ENCODE data around the gene RACK1. TPM values are rescaled to one million over a fixed set of nuclear protein-coding genes. Genes with fewer than 3 reads are reported as not detected.
A peak's percentile ranks its signal among the peaks of the same experiment; 100 is the strongest.
"Not testable (repeated sequence)": the region's sequence is repeated elsewhere in the genome, so short reads cannot be mapped to it uniquely, and the experiment has no call there.

RACK1 gene
- total RNA-seq, 2 donors from 2014 or later = 3,606 to 3,662 TPM

- H3K36me3 Mint-ChIP-seq (ENCODE audit: insufficient read depth in 2 of 2); H3K27ac Mint-ChIP-seq; H3K27me3 Mint-ChIP-seq (ENCODE audit: low read depth); H3K4me1 Mint-ChIP-seq (ENCODE audit: low read depth); H3K9me3 Mint-ChIP-seq; DNase-seq; H3K4me3 Mint-ChIP-seq; ATAC-seq (replicated peaks in 1 of 2): not testable (repeated sequence)
Observed at GRCh38 chr5:181267907-181268306, 24.2 kb upstream of the RACK1 start.

- not testable (repeated sequence) for DNase-seq; H3K36me3 Mint-ChIP-seq (ENCODE audit: insufficient read depth in 2 of 2); H3K27me3 Mint-ChIP-seq (ENCODE audit: low read depth); ATAC-seq (replicated peaks in 1 of 2); H3K4me3 Mint-ChIP-seq; H3K27ac Mint-ChIP-seq; H3K9me3 Mint-ChIP-seq; H3K4me1 Mint-ChIP-seq (ENCODE audit: low read depth)
Observed at GRCh38 chr5:181267291-181267904, 23.7 kb upstream of the RACK1 start.

DNA sequence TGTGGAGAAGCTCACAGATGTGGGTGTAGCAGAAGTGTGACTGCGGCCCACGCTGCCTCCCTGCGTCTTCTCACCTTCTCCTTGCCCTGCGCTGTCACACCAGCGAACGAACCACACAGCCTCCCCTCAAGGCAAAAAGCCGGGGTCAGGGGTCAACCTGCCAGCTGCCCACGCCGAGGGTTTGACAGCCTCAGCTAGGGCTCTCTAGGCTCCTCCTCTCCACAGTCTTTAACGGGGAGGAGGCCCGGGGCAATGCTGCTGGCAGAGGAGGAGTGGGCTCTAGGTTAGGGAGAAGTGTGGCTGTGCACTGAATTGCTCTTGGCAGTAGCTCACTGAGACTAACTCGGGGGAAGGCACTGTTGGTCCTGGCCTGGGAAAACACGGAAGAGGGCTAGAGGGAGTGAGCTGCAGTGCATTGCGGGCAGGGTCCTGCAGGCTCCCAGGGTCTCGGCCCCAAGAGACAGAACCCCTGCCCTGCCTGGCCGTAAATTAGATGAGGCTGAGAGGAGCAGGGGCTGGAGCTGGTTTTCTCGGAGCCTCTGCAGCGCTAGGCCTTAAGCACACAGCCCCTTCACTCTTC is 21.5 kb upstream of the RACK1 start:
- DNase-seq = no peak
- H3K4me1 Mint-ChIP-seq (ENCODE audit: low read depth) = no peaks in the 10 kb centered on the region
- H3K36me3 Mint-ChIP-seq (ENCODE audit: insufficient read depth in 2 of 2) = peaks cover 6 to 10% of the 10 kb centered on the region in 2 donors
- H3K9me3 Mint-ChIP-seq = no peaks in the 10 kb centered on the region
- no peak for ATAC-seq (replicated peaks in 1 of 2)
- H3K27me3 Mint-ChIP-seq (ENCODE audit: low read depth) = no peaks in the 10 kb centered on the region
- H3K27ac Mint-ChIP-seq = no peak overlapping the region
- H3K4me3 Mint-ChIP-seq = no peak overlapping the region

- DNase-seq (no peak), ATAC-seq (replicated peaks in 1 of 2) (no peak)
- Mint-ChIP-seq H3K27ac (no peak overlapping the region), H3K27me3 (ENCODE audit: low read depth) (no peaks in the 10 kb centered on the region), H3K36me3 (ENCODE audit: insufficient read depth in 2 of 2) (peaks cover 6 to 10% of the 10 kb centered on the region in 2 donors), H3K4me1 (ENCODE audit: low read depth) (peaks cover 14% of the 10 kb centered on the region), H3K4me3 (no peak overlapping the region), H3K9me3 (no peaks in the 10 kb centered on the region)
Observed at GRCh38 chr5:181263633-181264032, 19.9 kb upstream of the RACK1 start.

DNA sequence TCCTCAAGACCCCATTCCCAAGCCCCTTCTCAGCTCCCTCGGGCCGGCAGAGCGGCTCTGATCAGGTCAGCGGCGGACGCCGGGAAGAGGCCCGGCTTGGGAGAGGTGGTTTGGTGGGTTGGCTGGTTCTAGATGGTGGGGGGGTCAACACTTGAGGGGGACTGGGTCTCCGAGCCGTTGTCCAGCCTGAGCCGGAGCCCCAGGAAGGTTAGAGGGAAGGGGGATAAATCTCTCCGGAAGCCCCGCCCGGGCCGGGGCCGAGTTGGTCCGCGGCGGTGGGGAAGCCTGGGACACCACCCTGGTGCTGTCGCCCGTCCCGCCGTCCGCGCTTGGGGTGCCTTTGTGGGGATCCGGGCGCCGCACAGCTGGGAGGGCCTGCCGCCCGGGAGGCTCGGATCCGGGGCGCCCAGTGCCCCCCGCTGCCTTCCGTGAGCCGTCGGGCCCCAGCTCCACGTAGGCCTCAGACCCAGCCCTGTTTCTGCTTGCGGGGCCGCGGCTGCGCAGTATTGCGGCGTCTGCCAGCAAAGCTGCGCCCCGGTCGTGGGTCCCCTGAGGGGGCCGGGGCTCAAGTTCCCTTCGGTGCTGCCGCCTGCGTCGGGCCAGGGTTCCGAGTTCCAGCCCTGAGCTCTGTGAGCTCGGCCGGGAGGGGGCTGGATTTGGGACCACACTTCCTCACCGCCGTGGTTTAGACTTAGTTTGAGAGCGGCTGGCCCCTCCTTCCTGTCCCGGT is 17.8 kb upstream of the RACK1 start:
- Mint-ChIP-seq H3K9me3 (no peaks in the 10 kb centered on the region), H3K4me1 (ENCODE audit: low read depth) (peaks cover 35% of the 10 kb centered on the region), H3K4me3 (peak overlapping the region; percentile 92 to 95), H3K36me3 (ENCODE audit: insufficient read depth in 2 of 2) (peaks cover 6 to 13% of the 10 kb centered on the region in 2 donors), H3K27ac (peak overlapping the region; percentile 92), H3K27me3 (ENCODE audit: low read depth) (no peaks in the 10 kb centered on the region)
- ATAC-seq (replicated peaks in 1 of 2) (peak; percentile 63 to 70), DNase-seq (peak; percentile 76 to 77)

- peaks cover 7 to 17% of the 10 kb centered on the region in 2 donors for H3K36me3 Mint-ChIP-seq (ENCODE audit: insufficient read depth in 2 of 2)
- ATAC-seq (replicated peaks in 1 of 2) (peak; percentile 90 to 91), DNase-seq (peak; percentile 91 to 94)
- no peaks in the 10 kb centered on the region for H3K9me3 Mint-ChIP-seq
- no peaks in the 10 kb centered on the region for H3K27me3 Mint-ChIP-seq (ENCODE audit: low read depth)
- H3K4me3 Mint-ChIP-seq = peak within 1 kb of the TSS; percentile 92 to 95
- H3K4me1 Mint-ChIP-seq (ENCODE audit: low read depth) = peaks cover 42% of the 10 kb centered on the region
- H3K27ac Mint-ChIP-seq = peak within 1 kb of the TSS; percentile 92
Observed at GRCh38 chr5:181260720-181261319, 17.1 kb upstream of the RACK1 start, which contains the start of gene TRIM52. TRIM52 (minus strand) TSS chr5:181261143; CDS start chr5:181260813, 330 bp downstream.

GRCh38 chr5:181259974-181260719 is 16.4 kb upstream of the RACK1 start:
- peaks cover 48% of the 10 kb centered on the region for H3K4me1 Mint-ChIP-seq (ENCODE audit: low read depth)
- no peaks in the 10 kb centered on the region for H3K9me3 Mint-ChIP-seq
- H3K36me3 Mint-ChIP-seq (ENCODE audit: insufficient read depth in 2 of 2) = peaks cover 7 to 21% of the 10 kb centered on the region in 2 donors
- peak overlapping the region; percentile 92 to 95 for H3K4me3 Mint-ChIP-seq
- H3K27ac Mint-ChIP-seq = peak overlapping the region; percentile 92
- no peak for DNase-seq
- ATAC-seq (replicated peaks in 1 of 2) = no peak
- H3K27me3 Mint-ChIP-seq (ENCODE audit: low read depth) = no peaks in the 10 kb centered on the region

DNA sequence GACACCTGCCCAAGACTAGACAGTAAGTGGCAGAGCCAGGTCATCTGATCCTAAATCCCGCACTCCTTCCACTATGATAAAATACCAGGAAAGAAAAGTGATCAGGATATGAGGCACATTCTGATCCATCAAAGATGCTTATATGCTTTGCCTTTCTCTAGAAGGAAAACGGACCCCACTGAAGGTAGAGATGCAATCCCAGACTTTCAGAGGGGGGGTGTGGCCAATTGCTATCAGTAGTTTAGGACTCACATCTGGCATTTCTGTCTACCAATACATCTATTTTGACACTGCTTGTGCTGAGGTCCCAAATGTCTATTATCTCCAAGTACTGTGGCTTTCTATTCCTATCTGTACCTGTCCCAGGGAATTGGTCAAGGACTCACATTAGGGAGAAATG is 15.6 kb upstream of the RACK1 start:
- H3K4me3 Mint-ChIP-seq = peak overlapping the region; percentile 92 to 95
- peaks cover 57% of the 10 kb centered on the region for H3K4me1 Mint-ChIP-seq (ENCODE audit: low read depth)
- H3K36me3 Mint-ChIP-seq (ENCODE audit: insufficient read depth in 2 of 2) = peaks cover 10 to 21% of the 10 kb centered on the region in 2 donors
- DNase-seq (no peak), ATAC-seq (replicated peaks in 1 of 2) (no peak)
- no peaks in the 10 kb centered on the region for H3K9me3 Mint-ChIP-seq
- H3K27ac Mint-ChIP-seq = peak overlapping the region; percentile 44
- no peaks in the 10 kb centered on the region for H3K27me3 Mint-ChIP-seq (ENCODE audit: low read depth)

- DNase-seq = no peak
- Mint-ChIP-seq H3K4me1 (ENCODE audit: low read depth) (peaks cover 64% of the 10 kb centered on the region), H3K27ac (peak overlapping the region; percentile 44), H3K4me3 (peak overlapping the region; percentile 92 to 95), H3K27me3 (ENCODE audit: low read depth) (no peaks in the 10 kb centered on the region), H3K36me3 (ENCODE audit: insufficient read depth in 2 of 2) (peaks cover 8 to 19% of the 10 kb centered on the region in 2 donors), H3K9me3 (no peaks in the 10 kb centered on the region)
- ATAC-seq (replicated peaks in 1 of 2) = no peak
Observed at GRCh38 chr5:181258576-181258975, 14.9 kb upstream of the RACK1 start.

GRCh38 chr5:181255836-181256578 is 12.3 kb upstream of the RACK1 start:
- Mint-ChIP-seq H3K4me1 (ENCODE audit: low read depth) (peaks cover 81% of the 10 kb centered on the region), H3K36me3 (ENCODE audit: insufficient read depth in 2 of 2) (peaks cover 8 to 19% of the 10 kb centered on the region in 2 donors), H3K27ac (peak overlapping the region; percentile 68), H3K9me3 (no peaks in the 10 kb centered on the region), H3K4me3 (peak overlapping the region; percentile 23 to 52), H3K27me3 (ENCODE audit: low read depth) (no peaks in the 10 kb centered on the region)
- DNase-seq (no peak), ATAC-seq (replicated peaks in 1 of 2) (no peak)

DNA sequence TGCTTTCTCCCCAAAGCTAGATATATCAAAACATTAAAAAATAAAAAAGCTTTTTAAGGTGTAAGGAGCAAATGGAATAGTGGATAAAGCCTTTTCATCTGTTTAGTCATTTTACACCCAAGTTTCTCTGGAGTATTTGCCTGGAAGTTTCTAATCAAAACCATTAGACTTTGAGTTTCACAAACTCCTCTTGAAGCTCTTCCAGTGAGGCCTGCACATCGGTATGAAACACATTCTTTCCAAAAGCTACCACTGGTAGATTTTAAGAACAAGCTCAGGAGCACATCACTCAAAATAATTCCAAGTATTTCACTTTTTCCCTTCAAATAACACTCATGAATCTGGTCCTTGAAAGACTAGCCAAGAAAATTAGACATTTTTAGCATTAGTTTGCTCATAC is 11.6 kb upstream of the RACK1 start:
- Mint-ChIP-seq H3K4me3 (no peak overlapping the region), H3K4me1 (ENCODE audit: low read depth) (peaks cover 88% of the 10 kb centered on the region), H3K27me3 (ENCODE audit: low read depth) (no peaks in the 10 kb centered on the region), H3K9me3 (no peaks in the 10 kb centered on the region), H3K36me3 (ENCODE audit: insufficient read depth in 2 of 2) (peaks cover 6 to 14% of the 10 kb centered on the region in 2 donors), H3K27ac (peak overlapping the region; percentile 68)
- DNase-seq (no peak), ATAC-seq (replicated peaks in 1 of 2) (no peak)

GRCh38 chr5:181248277-181248676 is 4.6 kb upstream of the RACK1 start:
- Mint-ChIP-seq H3K4me1 (ENCODE audit: low read depth) (peaks cover 69% of the 10 kb centered on the region), H3K36me3 (ENCODE audit: insufficient read depth in 2 of 2) (peaks cover 12 to 17% of the 10 kb centered on the region in 2 donors)
- DNase-seq = no peak

More at GRCh38 chr5:181248277-181248676, 4.6 kb upstream of the RACK1 start:
- Mint-ChIP-seq H3K9me3 (no peaks in the 10 kb centered on the region), H3K27ac (peak overlapping the region; percentile 61), H3K27me3 (ENCODE audit: low read depth) (no peaks in the 10 kb centered on the region), H3K4me3 (peak overlapping the region; percentile 81 to 98)
- no peak for ATAC-seq (replicated peaks in 1 of 2)
